Ascending aorta (tissue), 2 donors: ENCODE results near the gene A4GALT. TPM values are rescaled to one million over a fixed set of nuclear protein-coding genes. Genes with fewer than 3 reads are reported as not detected.

Experiments
- DNase-seq, 2 donors: peaks; one replicate each; pipeline ENCODE4 v3.0.0-alpha.2; 2019; ENCODE audit warnings: low spot score in 2 of 2
- H3K27ac ChIP-seq, 2 donors: fragments of 200-600 bp; sonication (generic); one replicate each; pipeline ENCODE4 v1.5.1; 2016 to 2017; ENCODE audit warnings: mild to moderate bottlenecking in 1 of 2
- H3K27me3 ChIP-seq: fragments of 200-600 bp; sonication (generic); one replicate; pipeline ENCODE4 v1.5.1; 2017
- H3K36me3 ChIP-seq, 2 donors: fragments of 200-600 bp; sonication (generic); one replicate each; pipeline ENCODE4 v1.5.1; 2016
- H3K4me1 ChIP-seq, 2 donors: fragments of 200-600 bp; sonication (generic); one replicate each; pipeline ENCODE4 v1.5.1; 2016 to 2017; ENCODE audit warnings: mild to moderate bottlenecking in 1 of 2
- H3K4me3 ChIP-seq, 2 donors: fragments of 200-600 bp; sonication (generic); one replicate each; pipeline ENCODE4 v1.5.1; 2016 to 2017; ENCODE audit warnings: mild to moderate bottlenecking in 1 of 2
- H3K9me3 ChIP-seq, 2 donors: fragments of 200-600 bp; sonication (generic); one replicate each; pipeline ENCODE4 v1.5.1; 2016
- CTCF ChIP-seq, 3 experiments: fragments of 200-600 bp in 2 of 3; fragments of 450-650 bp in 1 of 3; sonication (generic) in 2 of 3; IDR thresholded peaks; one replicate each; pipeline ENCODE4 v1.5.1; 2016 to 2019; ENCODE audit warnings: antibody characterized with exemption in 3 of 3, mild to moderate bottlenecking in 1 of 3, moderate library complexity in 1 of 3
- intact Hi-C: fragments of 100-400 bp; cut with DNase I; formaldehyde crosslinking; loops from one replicate; pipeline ENCODE4 v1.15.1; 2023
- total RNA-seq: library from RNA; depleted of rRNA; stranded (reverse); fragments of >200 nt; gene quantifications from one replicate; pipeline ENCODE4 v1.1.0, GENCODE V29; 2016

Gene A4GALT
- total RNA-seq, 1 donor from 2014 or later = 85.1 TPM

GRCh38 chr22:42693763-42694683 lies 26.6 kb downstream of the A4GALT start:
- peaks cover 21 to 43% of the 10 kb centered on the region in 2 donors for H3K4me1 ChIP-seq
- peak overlapping the region; percentile 92 to 93 for H3K27ac ChIP-seq
- H3K4me3 ChIP-seq = no peak overlapping the region
- H3K9me3 ChIP-seq = no peaks in the 10 kb centered on the region
- no peaks in the 10 kb centered on the region for H3K27me3 ChIP-seq
- H3K36me3 ChIP-seq = peaks cover 19 to 37% of the 10 kb centered on the region in 2 donors
- TF ChIP-seq CTCF (IDR thresholded peaks at IDR 0.05) = no peak
- no peak for DNase-seq
- intact Hi-C loops = no loop called here

- Histone ChIP-seq H3K27ac (peak overlapping the region; percentile 58 to 92), H3K36me3 (peaks cover 19 to 37% of the 10 kb centered on the region in 2 donors), H3K4me1 (peaks cover 23 to 40% of the 10 kb centered on the region in 2 donors), H3K27me3 (no peaks in the 10 kb centered on the region), H3K9me3 (no peaks in the 10 kb centered on the region), H3K4me3 (no peak overlapping the region)
- no peak for TF ChIP-seq CTCF (IDR thresholded peaks at IDR 0.05)
- intact Hi-C loops = no loop called here
- DNase-seq = no peak
These were observed 27.5 kb downstream of the A4GALT start for GRCh38 chr22:42693055-42693762.

- no peaks in the 10 kb centered on the region for H3K27me3 ChIP-seq
- no peak for TF ChIP-seq CTCF (IDR thresholded peaks at IDR 0.05)
- H3K27ac ChIP-seq = peak overlapping the region; percentile 58 to 92
- intact Hi-C loops = no loop called here
- H3K4me1 ChIP-seq = peaks cover 28 to 43% of the 10 kb centered on the region in 2 donors
- H3K4me3 ChIP-seq = no peak overlapping the region
- no peaks in the 10 kb centered on the region for H3K9me3 ChIP-seq
- peaks cover 19 to 37% of the 10 kb centered on the region in 2 donors for H3K36me3 ChIP-seq
- no peak for DNase-seq
These were observed 28.2 kb downstream of the A4GALT start for GRCh38 chr22:42692239-42693054.

- no peak for TF ChIP-seq CTCF (IDR thresholded peaks at IDR 0.05)
- intact Hi-C loops = no loop called here
- H3K4me1 ChIP-seq = peaks cover 27 to 44% of the 10 kb centered on the region in 2 donors
- H3K4me3 ChIP-seq = no peak overlapping the region
- H3K36me3 ChIP-seq = peaks cover 19 to 37% of the 10 kb centered on the region in 2 donors
- peak overlapping the region; percentile 58 to 92 for H3K27ac ChIP-seq
- DNase-seq = no peak
- no peaks in the 10 kb centered on the region for H3K27me3 ChIP-seq
- H3K9me3 ChIP-seq = no peaks in the 10 kb centered on the region
These were observed 29.2 kb downstream of the A4GALT start for GRCh38 chr22:42691440-42691839.
